ENCODE measurements around the gene BCAS3. TPM values are rescaled to one million over a fixed set of nuclear protein-coding genes. Genes with fewer than 3 reads are reported as not detected.

Gene BCAS3
- total and polyA plus RNA-seq, 2 donors = 6.9 to 12.4 TPM

- DNase-seq (ENCODE audit: low read depth in 6 of 9, low spot score in 9 of 9) = no peak
- Histone ChIP-seq H3K36me3 (ENCODE audit: control insufficient read depth in 2 of 2, insufficient read depth in 2 of 2, low read length in 1 of 2) (no peaks in the 10 kb centered on the region), H3K27ac (ENCODE audit: low read depth in 1 of 2, low read length in 1 of 2) (no peak overlapping the region), H3K4me3 (ENCODE audit: low read length in 2 of 2) (no peak overlapping the region), H3K9me3 (ENCODE audit: control insufficient read depth in 2 of 2, insufficient read depth in 1 of 2, low read length in 1 of 2) (no peaks in the 10 kb centered on the region), H3K4me1 (ENCODE audit: control insufficient read depth in 2 of 2, insufficient read depth in 2 of 2, low read length in 2 of 2) (no peaks in the 10 kb centered on the region), H3K27me3 (ENCODE audit: control insufficient read depth in 2 of 2, insufficient read depth in 1 of 2, low read length in 1 of 2) (no peaks in the 10 kb centered on the region)
- 95% methylated on average over 10 of the region's 10 CpGs for WGBS
These were observed 614.0 kb downstream of the BCAS3 start for GRCh38 chr17:61291451-61292285.

- H3K27ac ChIP-seq (ENCODE audit: low read depth in 1 of 2, low read length in 1 of 2) = no peak overlapping the region
- H3K4me3 ChIP-seq (ENCODE audit: low read length in 2 of 2) = no peak overlapping the region
- DNase-seq (ENCODE audit: low read depth in 6 of 9, low spot score in 9 of 9) = no peak
- no peaks in the 10 kb centered on the region for H3K9me3 ChIP-seq (ENCODE audit: control insufficient read depth in 2 of 2, insufficient read depth in 1 of 2, low read length in 1 of 2)
- H3K27me3 ChIP-seq (ENCODE audit: control insufficient read depth in 2 of 2, insufficient read depth in 1 of 2, low read length in 1 of 2) = no peaks in the 10 kb centered on the region
- no peaks in the 10 kb centered on the region for H3K4me1 ChIP-seq (ENCODE audit: control insufficient read depth in 2 of 2, insufficient read depth in 2 of 2, low read length in 2 of 2)
- WGBS = 96% methylated on average over 2 of the region's 2 CpGs
- H3K36me3 ChIP-seq (ENCODE audit: control insufficient read depth in 2 of 2, insufficient read depth in 2 of 2, low read length in 1 of 2) = no peaks in the 10 kb centered on the region
These were observed 616.6 kb downstream of the BCAS3 start for GRCh38 chr17:61294286-61294685.

DNA sequence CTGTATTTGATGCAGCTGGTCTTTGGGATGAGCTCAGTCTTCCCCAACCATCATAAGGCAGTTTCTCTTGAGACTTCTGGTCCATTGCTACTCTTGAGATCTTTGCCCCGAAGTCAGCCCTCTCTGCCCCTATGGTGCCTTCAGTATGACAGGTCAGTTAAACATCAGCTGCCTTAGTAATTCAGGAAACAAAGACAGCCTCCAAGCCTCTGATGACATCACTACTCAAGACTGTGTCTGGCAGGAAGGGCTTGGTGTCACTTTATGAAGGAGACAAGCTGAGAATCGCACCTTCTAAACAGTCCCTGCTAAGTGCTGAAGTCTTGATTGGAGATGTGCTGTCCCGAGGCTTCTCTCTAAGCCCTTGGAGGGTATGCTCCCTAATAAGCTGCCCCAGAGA, 617.1 kb downstream of the BCAS3 start:
- 88% methylated on average over 3 of the region's 3 CpGs for WGBS
- Histone ChIP-seq H3K27me3 (ENCODE audit: control insufficient read depth in 2 of 2, insufficient read depth in 1 of 2, low read length in 1 of 2) (no peaks in the 10 kb centered on the region), H3K27ac (ENCODE audit: low read depth in 1 of 2, low read length in 1 of 2) (no peak overlapping the region), H3K4me3 (ENCODE audit: low read length in 2 of 2) (no peak overlapping the region), H3K36me3 (ENCODE audit: control insufficient read depth in 2 of 2, insufficient read depth in 2 of 2, low read length in 1 of 2) (no peaks in the 10 kb centered on the region), H3K4me1 (ENCODE audit: control insufficient read depth in 2 of 2, insufficient read depth in 2 of 2, low read length in 2 of 2) (no peaks in the 10 kb centered on the region), H3K9me3 (ENCODE audit: control insufficient read depth in 2 of 2, insufficient read depth in 1 of 2, low read length in 1 of 2) (no peaks in the 10 kb centered on the region)
- DNase-seq (ENCODE audit: low read depth in 6 of 9, low spot score in 9 of 9) = no peak

DNA sequence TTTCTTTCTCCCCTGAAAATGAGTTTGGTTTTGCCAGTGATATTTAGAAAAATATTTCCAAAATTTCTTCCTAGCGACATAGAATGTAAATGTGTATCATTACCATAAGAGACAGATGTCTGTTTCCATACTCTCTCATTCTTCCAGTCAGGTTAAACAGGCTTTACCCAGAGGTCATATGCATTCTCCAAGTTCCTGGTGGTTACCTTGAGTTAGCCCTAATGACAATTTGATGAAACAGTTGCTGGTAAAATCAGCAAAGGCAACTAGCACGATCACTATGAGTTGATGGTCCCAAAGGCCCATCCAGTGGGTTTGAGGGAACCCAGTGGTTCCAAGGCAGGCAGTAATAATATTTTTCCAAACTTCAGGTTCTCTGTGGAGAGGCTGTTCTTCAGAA, 618.4 kb downstream of the BCAS3 start:
- H3K4me1 ChIP-seq (ENCODE audit: control insufficient read depth in 2 of 2, insufficient read depth in 2 of 2, low read length in 2 of 2) = no peaks in the 10 kb centered on the region
- H3K27me3 ChIP-seq (ENCODE audit: control insufficient read depth in 2 of 2, insufficient read depth in 1 of 2, low read length in 1 of 2) = no peaks in the 10 kb centered on the region
- H3K27ac ChIP-seq (ENCODE audit: low read depth in 1 of 2, low read length in 1 of 2) = no peak overlapping the region
- no peak for DNase-seq (ENCODE audit: low read depth in 6 of 9, low spot score in 9 of 9)
- H3K9me3 ChIP-seq (ENCODE audit: control insufficient read depth in 2 of 2, insufficient read depth in 1 of 2, low read length in 1 of 2) = no peaks in the 10 kb centered on the region
- H3K4me3 ChIP-seq (ENCODE audit: low read length in 2 of 2) = no peak overlapping the region
- WGBS = 98% methylated on average over 2 of the region's 2 CpGs
- no peaks in the 10 kb centered on the region for H3K36me3 ChIP-seq (ENCODE audit: control insufficient read depth in 2 of 2, insufficient read depth in 2 of 2, low read length in 1 of 2)

DNA sequence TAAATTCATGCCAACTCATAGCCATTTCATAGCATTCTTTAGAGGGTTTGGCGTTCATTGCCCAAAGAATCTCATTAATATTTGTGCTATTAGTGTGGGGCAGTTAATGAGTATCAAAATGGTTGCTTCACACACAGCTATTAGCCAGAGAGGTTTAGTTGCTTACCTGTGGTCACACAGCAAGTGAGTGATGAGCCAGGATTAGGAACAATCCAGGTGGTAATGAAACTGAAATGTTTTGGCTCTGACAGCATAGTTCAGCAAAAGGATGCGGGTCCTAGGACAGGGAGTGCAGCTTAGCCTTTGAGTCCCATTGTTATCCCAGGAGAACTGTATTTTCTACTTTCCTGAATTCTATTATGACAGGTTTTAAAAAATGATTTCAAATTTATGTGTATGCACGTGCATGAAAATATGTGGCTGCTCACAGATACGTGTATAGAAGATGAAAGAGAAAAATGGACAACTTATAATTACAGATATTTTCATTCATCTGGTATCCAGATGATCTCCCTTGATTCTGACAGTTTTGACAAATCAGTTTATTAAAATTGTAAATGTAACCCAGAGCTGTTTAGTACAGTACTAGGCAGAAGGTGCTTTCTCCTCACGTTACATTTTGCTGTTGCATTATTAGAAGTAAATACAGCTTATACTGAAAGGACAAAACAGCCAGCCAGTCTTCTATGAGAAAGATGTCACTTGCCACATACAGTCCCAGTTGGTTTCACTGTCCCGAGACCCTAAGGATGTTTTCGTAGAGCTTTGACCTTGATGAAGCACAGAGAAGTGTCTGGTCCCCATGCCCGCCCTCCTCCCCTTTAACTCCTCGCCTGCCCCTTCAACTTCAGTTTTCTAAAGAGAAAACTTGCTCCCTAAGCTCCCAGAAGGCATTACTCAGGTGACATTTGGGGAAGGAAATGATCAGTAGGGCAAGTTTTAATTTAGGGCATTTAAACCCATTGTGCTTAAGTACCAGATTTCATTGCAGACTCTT, 622.2 kb downstream of the BCAS3 start:
- Histone ChIP-seq H3K9me3 (ENCODE audit: control insufficient read depth in 2 of 2, insufficient read depth in 1 of 2, low read length in 1 of 2) (no peaks in the 10 kb centered on the region), H3K27ac (ENCODE audit: low read depth in 1 of 2, low read length in 1 of 2) (no peak overlapping the region), H3K4me3 (ENCODE audit: low read length in 2 of 2) (no peak overlapping the region), H3K27me3 (ENCODE audit: control insufficient read depth in 2 of 2, insufficient read depth in 1 of 2, low read length in 1 of 2) (no peaks in the 10 kb centered on the region), H3K36me3 (ENCODE audit: control insufficient read depth in 2 of 2, insufficient read depth in 2 of 2, low read length in 1 of 2) (no peaks in the 10 kb centered on the region), H3K4me1 (ENCODE audit: control insufficient read depth in 2 of 2, insufficient read depth in 2 of 2, low read length in 2 of 2) (no peaks in the 10 kb centered on the region)
- 96% methylated on average over 9 of the region's 9 CpGs for WGBS
- DNase-seq (ENCODE audit: low read depth in 6 of 9, low spot score in 9 of 9) = no peak

DNA sequence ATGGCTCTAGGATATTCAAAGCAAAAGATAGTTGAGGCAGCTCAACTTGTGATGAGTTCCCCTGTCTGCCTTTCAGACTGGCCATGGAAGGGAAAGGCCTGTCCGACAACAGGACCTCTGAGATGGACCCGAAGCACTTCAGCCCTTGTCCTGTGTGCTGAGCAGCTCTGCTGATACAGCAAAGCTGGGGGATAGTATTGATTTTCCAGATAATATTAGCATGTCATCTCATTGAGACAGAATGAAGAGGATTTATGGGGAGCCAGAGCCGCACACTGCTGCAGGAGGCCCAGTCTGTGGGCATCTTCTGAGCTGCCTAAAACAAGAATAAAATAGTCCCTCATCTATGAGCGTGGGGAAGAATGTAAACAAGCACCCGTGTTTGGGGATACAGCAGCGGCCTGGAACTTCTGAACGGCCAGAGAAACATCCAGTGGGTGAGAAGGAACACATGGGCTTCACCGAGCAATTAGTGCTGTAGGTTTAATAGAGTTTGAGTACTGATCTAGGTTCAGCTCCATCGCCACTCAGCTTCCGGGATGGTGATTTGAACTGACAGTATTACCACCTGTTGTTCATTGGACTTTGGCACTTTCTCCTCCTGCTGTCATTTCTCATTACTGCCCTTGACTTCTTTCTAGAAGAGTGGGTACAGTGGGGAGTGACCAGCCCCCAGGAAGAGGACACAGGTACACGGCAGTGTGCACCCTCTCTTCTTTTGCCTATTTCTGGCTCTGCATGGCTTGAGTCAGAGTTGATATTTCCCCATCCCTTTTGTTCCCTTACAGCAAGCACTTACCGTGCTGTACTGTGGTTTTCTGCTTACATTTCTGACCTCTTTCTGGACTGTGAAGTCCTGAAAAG, 625.5 kb downstream of the BCAS3 start:
- H3K4me3 ChIP-seq (ENCODE audit: low read length in 2 of 2) = no peak overlapping the region
- H3K36me3 ChIP-seq (ENCODE audit: control insufficient read depth in 2 of 2, insufficient read depth in 2 of 2, low read length in 1 of 2) = no peaks in the 10 kb centered on the region
- no peaks in the 10 kb centered on the region for H3K9me3 ChIP-seq (ENCODE audit: control insufficient read depth in 2 of 2, insufficient read depth in 1 of 2, low read length in 1 of 2)
- no peak for DNase-seq (ENCODE audit: low read depth in 6 of 9, low spot score in 9 of 9)
- H3K27me3 ChIP-seq (ENCODE audit: control insufficient read depth in 2 of 2, insufficient read depth in 1 of 2, low read length in 1 of 2) = no peaks in the 10 kb centered on the region
- WGBS = 96% methylated on average over 12 of the region's 12 CpGs
- no peaks in the 10 kb centered on the region for H3K4me1 ChIP-seq (ENCODE audit: control insufficient read depth in 2 of 2, insufficient read depth in 2 of 2, low read length in 2 of 2)
- no peak overlapping the region for H3K27ac ChIP-seq (ENCODE audit: low read depth in 1 of 2, low read length in 1 of 2)

DNA sequence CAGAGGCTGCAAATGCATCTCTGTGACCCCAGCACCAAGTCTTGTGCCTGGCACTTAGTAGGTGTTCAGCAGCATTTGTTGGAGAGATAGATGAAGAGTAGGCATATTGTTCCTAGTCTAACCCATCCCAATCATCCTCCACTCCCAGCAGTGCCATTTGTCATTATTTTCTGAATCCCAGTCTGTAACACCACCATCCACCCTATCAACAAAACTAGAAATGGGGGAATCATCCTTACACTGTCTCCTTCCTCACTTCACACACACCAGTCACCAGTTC, 626.1 kb downstream of the BCAS3 start:
- H3K4me3 ChIP-seq (ENCODE audit: low read length in 2 of 2) = no peak overlapping the region
- no peak for DNase-seq (ENCODE audit: low read depth in 6 of 9, low spot score in 9 of 9)
- no peaks in the 10 kb centered on the region for H3K4me1 ChIP-seq (ENCODE audit: control insufficient read depth in 2 of 2, insufficient read depth in 2 of 2, low read length in 2 of 2)
- H3K27me3 ChIP-seq (ENCODE audit: control insufficient read depth in 2 of 2, insufficient read depth in 1 of 2, low read length in 1 of 2) = no peaks in the 10 kb centered on the region
- no peaks in the 10 kb centered on the region for H3K9me3 ChIP-seq (ENCODE audit: control insufficient read depth in 2 of 2, insufficient read depth in 1 of 2, low read length in 1 of 2)
- H3K36me3 ChIP-seq (ENCODE audit: control insufficient read depth in 2 of 2, insufficient read depth in 2 of 2, low read length in 1 of 2) = no peaks in the 10 kb centered on the region
- H3K27ac ChIP-seq (ENCODE audit: low read depth in 1 of 2, low read length in 1 of 2) = no peak overlapping the region

DNA sequence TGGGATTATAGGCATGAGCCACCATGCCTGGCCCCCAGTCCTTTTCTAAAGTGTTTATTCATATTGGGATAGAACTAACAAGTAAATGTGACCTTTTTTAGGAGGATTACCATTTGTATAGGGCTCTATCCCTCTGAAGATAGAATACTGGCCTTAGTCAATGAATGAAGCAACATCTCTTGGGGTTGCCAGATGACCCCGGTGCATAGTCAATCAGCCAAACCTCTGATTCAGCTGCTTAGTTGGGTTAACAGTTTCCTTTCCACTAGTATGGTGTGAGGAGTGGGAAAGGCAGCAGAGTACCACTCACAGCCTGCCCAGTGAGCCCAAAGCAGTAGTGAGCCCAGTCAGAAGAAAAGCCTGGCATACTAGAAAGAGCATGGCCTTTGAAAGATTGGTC, 627.4 kb downstream of the BCAS3 start:
- Histone ChIP-seq H3K27me3 (ENCODE audit: control insufficient read depth in 2 of 2, insufficient read depth in 1 of 2, low read length in 1 of 2) (no peaks in the 10 kb centered on the region), H3K4me3 (ENCODE audit: low read length in 2 of 2) (no peak overlapping the region), H3K36me3 (ENCODE audit: control insufficient read depth in 2 of 2, insufficient read depth in 2 of 2, low read length in 1 of 2) (no peaks in the 10 kb centered on the region), H3K27ac (ENCODE audit: low read depth in 1 of 2, low read length in 1 of 2) (no peak overlapping the region), H3K9me3 (ENCODE audit: control insufficient read depth in 2 of 2, insufficient read depth in 1 of 2, low read length in 1 of 2) (no peaks in the 10 kb centered on the region), H3K4me1 (ENCODE audit: control insufficient read depth in 2 of 2, insufficient read depth in 2 of 2, low read length in 2 of 2) (no peaks in the 10 kb centered on the region)
- DNase-seq (ENCODE audit: low read depth in 6 of 9, low spot score in 9 of 9) = no peak
- 92% methylated on average over 1 of the region's 1 CpG for WGBS
